NOMO-1 treated with DMSO at 0.1 percent for 48 hours (cell line): ENCODE measurements around the gene IL36A.

Source experiments
- DNase-seq: peaks from one replicate; lab custom pipeline; 2025; ENCODE audit not compliant: unreplicated experiment; lab: John Stamatoyannopoulos, UW

Gene IL36A

GRCh38 chr2:113046465-113046864, 41.2 kb downstream of the IL36A start:
- DNase-seq, result no peak

- no peak for DNase-seq
Measured at GRCh38 chr2:113050921-113051895, 45.9 kb downstream of the IL36A start.

- DNase-seq, result no peak
Measured at GRCh38 chr2:113052396-113052917, 47.2 kb downstream of the IL36A start, which contains the start of gene IL36B. Gene IL36B, minus strand, starts transcription at chr2:113052867.

- DNase-seq, result no peak
Measured at GRCh38 chr2:113053666-113054065, 48.4 kb downstream of the IL36A start.

- DNase-seq, result no peak
Measured at GRCh38 chr2:113054066-113054465, 48.8 kb downstream of the IL36A start.

GRCh38 chr2:113056521-113056920, 51.3 kb downstream of the IL36A start:
- no peak for DNase-seq

GRCh38 chr2:113057117-113057516, 51.9 kb downstream of the IL36A start:
- DNase-seq, result no peak
